Mesenchymal stem cell (in vitro differentiated cells and primary cell): Measurements from ENCODE around the gene PM20D1. TPM values are rescaled to one million over a fixed set of nuclear protein-coding genes. Genes with fewer than 3 reads are reported as not detected.
"Not testable (repeated sequence)": the region's sequence is repeated elsewhere in the genome, so short reads cannot be mapped to it uniquely, and the experiment has no call there.

Experiments used
- DNase-seq: peaks from one replicate; pipeline ENCODE4 v3.0.0-alpha.2; 2013
- H2AFZ ChIP-seq: one replicate; pipeline ENCODE4 v1.6.1; 2013; ENCODE audit warnings: low read depth, mild to moderate bottlenecking, control low read depth, inconsistent platforms, low read length, moderate library complexity
- H2AK5ac ChIP-seq: 2 replicates; pipeline ENCODE4 v1.6.1; 2013; ENCODE audit warnings: low read length, moderate library complexity, mild to moderate bottlenecking, inconsistent platforms; ENCODE audit not compliant: severe bottlenecking
- H2BK120ac ChIP-seq: one replicate; pipeline ENCODE4 v1.6.1; 2013; ENCODE audit warnings: low read depth, mild to moderate bottlenecking, inconsistent platforms, low read length, moderate library complexity
- H2BK12ac ChIP-seq, 2 experiments: one replicate each; pipeline ENCODE4 v1.6.1; 2013; ENCODE audit warnings: inconsistent platforms in 2 of 2, low read length in 2 of 2, mild to moderate bottlenecking in 2 of 2, moderate library complexity in 2 of 2, control low read depth in 1 of 2
- H2BK15ac ChIP-seq: one replicate; pipeline ENCODE4 v1.6.1; 2013; ENCODE audit warnings: mild to moderate bottlenecking, low read depth, inconsistent platforms; ENCODE audit not compliant: poor library complexity, severe bottlenecking
- H2BK5ac ChIP-seq: 2 replicates; pipeline ENCODE4 v1.6.1; 2013; ENCODE audit warnings: low read depth, mild to moderate bottlenecking, low read length, control low read depth, inconsistent platforms; ENCODE audit not compliant: poor library complexity, severe bottlenecking
- H3K14ac ChIP-seq, 2 experiments: one replicate each; pipeline ENCODE4 v1.6.1; 2013; ENCODE audit warnings: inconsistent platforms in 2 of 2, low read length in 2 of 2, control low read depth in 1 of 2, mild to moderate bottlenecking in 1 of 2, moderate library complexity in 1 of 2
- H3K18ac ChIP-seq, 2 experiments: one replicate each; pipeline ENCODE4 v1.6.1; 2013; ENCODE audit warnings: inconsistent platforms in 2 of 2, low read length in 2 of 2, control low read depth in 1 of 2, low read depth in 1 of 2, mild to moderate bottlenecking in 1 of 2
- H3K23ac ChIP-seq, 2 experiments: one replicate each; pipeline ENCODE4 v1.6.1; 2013; ENCODE audit warnings: inconsistent platforms in 2 of 2, low read length in 2 of 2, mild to moderate bottlenecking in 2 of 2, moderate library complexity in 2 of 2, control low read depth in 1 of 2
- H3K27ac ChIP-seq: 2 replicates; pipeline ENCODE4 v1.5.1; 2013; ENCODE audit warnings: mild to moderate bottlenecking, moderate library complexity, low read length, control low read depth, inconsistent platforms; ENCODE audit not compliant: poor library complexity, severe bottlenecking
- H3K27me3 ChIP-seq, 2 experiments: 2 replicates each; pipeline versions ENCODE4 v1.6.1 to v1.7.0; 2013; ENCODE audit warnings: low read length in 2 of 2, mild to moderate bottlenecking in 2 of 2, moderate library complexity in 2 of 2, control low read depth in 1 of 2, inconsistent platforms in 1 of 2; ENCODE audit not compliant: control insufficient read depth in 1 of 2, insufficient read depth in 1 of 2
- H3K36me3 ChIP-seq, 2 experiments: 2 replicates each; pipeline versions ENCODE4 v1.6.1 to v1.7.0; 2013; ENCODE audit warnings: low read length in 2 of 2, control low read depth in 1 of 2, inconsistent platforms in 1 of 2, low read depth in 1 of 2, mild to moderate bottlenecking in 1 of 2; ENCODE audit not compliant: insufficient read depth in 2 of 2, control insufficient read depth in 1 of 2
- H3K4ac ChIP-seq, 2 experiments: one replicate each; pipeline ENCODE4 v1.6.1; 2013; ENCODE audit warnings: inconsistent platforms in 2 of 2, low read length in 2 of 2, mild to moderate bottlenecking in 2 of 2, moderate library complexity in 2 of 2, control low read depth in 1 of 2, low read depth in 1 of 2
- H3K4me1 ChIP-seq: 2 replicates; pipeline ENCODE4 v1.6.1; 2013; ENCODE audit warnings: low read depth, low read length, control low read depth; ENCODE audit not compliant: control insufficient read depth, insufficient read depth
- H3K4me2 ChIP-seq: 2 replicates; pipeline ENCODE4 v1.6.1; 2013; ENCODE audit warnings: low read length, mild to moderate bottlenecking, inconsistent platforms; ENCODE audit not compliant: poor library complexity, severe bottlenecking
- H3K4me3 ChIP-seq, 2 experiments: 2 replicates each; pipeline versions ENCODE4 v1.5.1 to v1.7.0; 2013; ENCODE audit warnings: low read length in 2 of 2, mild to moderate bottlenecking in 2 of 2, control low read depth in 1 of 2, low read depth in 1 of 2; ENCODE audit not compliant: insufficient read depth in 1 of 2
- H3K79me1 ChIP-seq: replicated peaks from 2 replicates; pipeline ENCODE4 v1.6.1; 2013; ENCODE audit warnings: mild to moderate bottlenecking, control low read depth, low read length, inconsistent platforms; ENCODE audit not compliant: poor library complexity, severe bottlenecking
- H3K9ac ChIP-seq: 2 replicates; pipeline ENCODE4 v1.7.0; 2013; ENCODE audit warnings: mild to moderate bottlenecking, low read length, moderate library complexity
- H3K9me3 ChIP-seq: 2 replicates; pipeline ENCODE4 v1.7.0; 2013; ENCODE audit warnings: mild to moderate bottlenecking, low read length; ENCODE audit not compliant: control insufficient read depth
- H4K8ac ChIP-seq: one replicate; pipeline ENCODE4 v1.6.1; 2013; ENCODE audit warnings: inconsistent platforms, mild to moderate bottlenecking, low read length, moderate library complexity
- H4K91ac ChIP-seq: one replicate; pipeline ENCODE4 v1.6.1; 2013; ENCODE audit warnings: mild to moderate bottlenecking, low read length, inconsistent platforms
- WGBS: methylation state at CpG from one replicate; pipeline ENCODE4 v1.1.7; 2013; ENCODE audit warnings: mixed read lengths; 5-methylcytosine and 5-hydroxymethylcytosine counted together
- polyA plus RNA-seq, 2 experiments: library from polyadenylated mRNA; stranded (reverse); fragments of 200-250 nt; gene quantifications; one replicate each; pipeline ENCODE4 v1.2.3, GENCODE V29; 2013

The PM20D1 gene
- not detected for polyA plus RNA-seq (2013, experiment 1 of 2)
- not detected for polyA plus RNA-seq (2013, experiment 2 of 2)

GRCh38 chr1:205849619-205850355 lies at the start of gene PM20D1:
PM20D1 (minus strand) TSS chr1:205850132; CDS start chr1:205850072, 60 bp downstream.
- Histone ChIP-seq H2BK120ac (no peak within 1 kb of the TSS), H4K91ac (no peak within 1 kb of the TSS), H3K4ac (no peak within 1 kb of the TSS), H4K8ac (no peak within 1 kb of the TSS), H3K79me1 (no peaks in the 10 kb centered on the region), H2AFZ (no peak within 1 kb of the TSS), H2BK12ac (no peak within 1 kb of the TSS), H2BK5ac (no peak within 1 kb of the TSS), H3K9ac (peak within 1 kb of the TSS; percentile 36), H2BK15ac (no peak within 1 kb of the TSS), H3K14ac (no peak within 1 kb of the TSS), H3K23ac (no peak within 1 kb of the TSS), H3K18ac (no peak within 1 kb of the TSS), H3K9me3 (peaks cover 6% of the 10 kb centered on the region), H3K4me2 (no peak within 1 kb of the TSS), H3K4me1 (no peaks in the 10 kb centered on the region), H2AK5ac (no peak within 1 kb of the TSS), H3K36me3 (no peaks in the 10 kb centered on the region), H3K27me3 (peaks cover 5 to 9% of the 10 kb centered on the region in 2 experiments), H3K27ac (no peak within 1 kb of the TSS), H3K4me3 (peak within 1 kb of the TSS in 1 of 2 experiments; percentile 71)
- DNase-seq: no peak
- 92% methylated on average over 37 of the region's 39 CpGs for WGBS

- Histone ChIP-seq H3K4me2 (no peak overlapping the region), H2BK15ac (no peak overlapping the region), H3K4ac (no peak overlapping the region), H2AFZ (no peak overlapping the region), H2AK5ac (no peak overlapping the region), H3K14ac (no peak overlapping the region), H2BK120ac (no peak overlapping the region), H4K91ac (no peak overlapping the region), H4K8ac (no peak overlapping the region), H3K23ac (no peak overlapping the region), H2BK12ac (no peak overlapping the region), H3K4me3 (no peak overlapping the region), H3K9ac (no peak overlapping the region), H2BK5ac (no peak overlapping the region), H3K18ac (no peak overlapping the region), H3K27me3 (no peaks in the 10 kb centered on the region), H3K36me3 (peaks cover 0 to 5% of the 10 kb centered on the region in 2 experiments), H3K79me1 (no peaks in the 10 kb centered on the region), H3K4me1 (no peaks in the 10 kb centered on the region), H3K27ac (no peak overlapping the region), H3K9me3 (peaks cover 9% of the 10 kb centered on the region)
- WGBS: 77% methylated on average over 1 of the region's 1 CpG
- DNase-seq: no peak
These were observed 46.4 kb upstream of the PM20D1 start for GRCh38 chr1:205896351-205896750.

GRCh38 chr1:205894119-205894518 lies 44.2 kb upstream of the PM20D1 start:
- not testable (repeated sequence) for H3K18ac ChIP-seq, H3K23ac ChIP-seq, H3K9me3 ChIP-seq, H2AFZ ChIP-seq, H3K79me1 ChIP-seq, DNase-seq, H4K8ac ChIP-seq, H2AK5ac ChIP-seq, H3K4ac ChIP-seq, H3K14ac ChIP-seq, H2BK15ac ChIP-seq, H3K27me3 ChIP-seq, H3K4me3 ChIP-seq, H3K4me2 ChIP-seq, H2BK12ac ChIP-seq, H3K4me1 ChIP-seq, H2BK5ac ChIP-seq, H3K9ac ChIP-seq, H3K27ac ChIP-seq, H2BK120ac ChIP-seq, H4K91ac ChIP-seq, H3K36me3 ChIP-seq
- 100% methylated on average over 1 of the region's 3 CpGs for WGBS

GRCh38 chr1:205892175-205892574 lies 42.2 kb upstream of the PM20D1 start:
- WGBS: 85% methylated on average over 2 of the region's 2 CpGs
- H4K8ac ChIP-seq, H3K27ac ChIP-seq, H3K23ac ChIP-seq, H4K91ac ChIP-seq, H2AK5ac ChIP-seq, H3K4me2 ChIP-seq, H2BK15ac ChIP-seq, H3K27me3 ChIP-seq, H3K14ac ChIP-seq, H3K4ac ChIP-seq, H3K18ac ChIP-seq, H2BK120ac ChIP-seq, H3K9me3 ChIP-seq, H2BK5ac ChIP-seq, H3K79me1 ChIP-seq, H2BK12ac ChIP-seq, H3K4me3 ChIP-seq, H3K9ac ChIP-seq, DNase-seq, H3K4me1 ChIP-seq, H2AFZ ChIP-seq, H3K36me3 ChIP-seq: not testable (repeated sequence)
